GM19452 (cell line): Measurements from ENCODE around the gene WDR86.

Source experiments
- ATAC-seq: cut with Tn5 transposase; IDR thresholded peaks from one replicate; pipeline ENCODE4 v1.9.1; 2021; ENCODE audit not compliant: unreplicated experiment

Gene WDR86

DNA sequence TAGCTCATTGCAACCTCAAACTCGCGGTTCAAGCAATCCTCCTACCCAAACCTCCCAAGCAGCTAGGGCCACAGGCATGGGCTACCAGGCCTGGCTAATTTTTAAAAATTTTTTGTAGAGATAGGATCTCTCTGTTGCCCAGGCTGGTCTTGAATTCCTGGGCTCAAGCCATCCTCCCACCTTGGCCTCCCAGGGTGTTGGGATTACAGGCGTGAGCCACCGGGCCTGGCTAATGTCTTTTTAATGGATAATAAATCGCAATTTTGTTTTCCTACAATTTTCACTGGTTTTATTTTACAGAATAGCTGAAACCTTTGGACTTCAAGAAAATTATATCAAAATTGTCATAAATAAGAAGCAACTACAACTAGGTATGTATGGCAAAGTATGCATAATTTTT is 57.3 kb downstream of the WDR86 start:
- ATAC-seq, result no peak

- peak; percentile 46 for ATAC-seq
Observed at GRCh38 chr7:151351967-151352366, 57.9 kb downstream of the WDR86 start.

DNA sequence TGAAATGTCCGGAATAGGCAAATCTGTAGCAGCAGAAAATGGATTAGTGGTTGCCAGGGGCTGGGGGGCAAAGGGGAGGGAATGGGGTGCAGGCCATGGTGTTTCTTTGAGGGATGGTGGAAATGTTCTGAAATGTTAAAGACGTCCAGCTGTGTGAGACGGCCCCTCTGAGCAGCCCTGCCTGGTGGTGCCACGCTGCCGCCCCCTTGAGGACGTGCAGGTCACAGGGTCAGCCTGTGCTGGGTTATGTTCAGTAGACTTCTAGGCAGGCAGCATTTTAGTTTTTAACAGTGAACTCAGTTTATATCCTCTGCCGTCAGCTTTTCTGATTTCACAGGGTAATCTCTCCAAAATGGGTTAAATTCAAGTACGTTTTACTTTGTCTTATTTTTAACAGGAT is 58.8 kb downstream of the WDR86 start:
- no peak for ATAC-seq

DNA sequence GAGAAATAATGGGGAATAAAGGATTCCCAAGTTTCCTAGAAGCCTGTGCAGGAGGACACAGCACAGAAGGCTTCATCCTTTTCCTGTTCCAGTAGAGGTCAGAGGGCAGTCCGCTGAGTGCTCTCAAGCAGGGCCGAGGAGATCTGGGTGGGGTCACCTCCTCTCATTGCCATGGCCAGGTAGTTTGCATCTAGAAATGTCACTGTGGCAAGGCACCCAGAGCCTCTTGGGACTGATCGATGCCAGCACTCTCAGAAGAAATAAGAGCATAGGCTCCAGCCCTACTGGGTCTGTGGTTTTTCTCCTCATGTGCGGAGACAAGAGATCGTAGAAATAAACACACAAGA is 60.4 kb downstream of the WDR86 start:
- peak; percentile 29 for ATAC-seq

GRCh38 chr7:151348970-151349369 is 60.9 kb downstream of the WDR86 start:
- ATAC-seq, result no peak

GRCh38 chr7:151347200-151347599 is 62.6 kb downstream of the WDR86 start:
- no peak for ATAC-seq

DNA sequence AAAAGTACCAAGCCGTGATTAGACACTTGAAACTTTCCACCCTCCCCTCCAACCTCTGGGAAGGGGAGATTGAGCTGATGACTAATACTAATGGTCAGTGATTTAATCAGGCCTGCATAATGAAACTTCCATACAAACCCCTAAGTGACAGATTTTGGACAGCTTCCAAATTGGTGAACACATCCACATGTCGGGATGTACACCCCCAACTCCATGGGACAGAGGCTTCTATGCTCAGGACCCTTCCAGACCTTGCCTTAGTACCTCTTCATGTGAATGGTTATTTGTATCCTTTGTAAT is 63.4 kb downstream of the WDR86 start:
- no peak for ATAC-seq

- no peak for ATAC-seq
Observed at GRCh38 chr7:151345576-151346469, 64.0 kb downstream of the WDR86 start.

GRCh38 chr7:151343516-151343915 is 66.3 kb downstream of the WDR86 start:
- no peak for ATAC-seq

DNA sequence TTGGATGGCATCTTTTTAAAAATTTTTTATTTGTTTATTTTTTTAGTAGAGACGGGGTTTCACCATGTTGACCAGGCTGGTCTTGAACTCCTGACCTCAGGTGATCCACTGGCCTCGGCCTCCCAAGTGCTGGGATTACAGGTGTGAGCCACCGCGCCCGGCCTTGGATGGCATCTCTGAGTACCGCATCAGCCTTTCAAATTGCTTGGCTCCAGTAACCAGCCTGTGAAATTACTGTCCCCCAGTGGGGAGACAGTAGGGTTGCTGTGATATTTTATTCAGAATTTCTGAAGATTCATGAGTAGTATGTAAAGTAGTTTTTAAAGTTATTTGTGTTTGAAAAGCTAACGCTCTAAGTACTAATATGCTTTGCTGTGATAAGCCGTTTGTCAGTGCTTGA is 67.0 kb downstream of the WDR86 start:
- no peak for ATAC-seq

DNA sequence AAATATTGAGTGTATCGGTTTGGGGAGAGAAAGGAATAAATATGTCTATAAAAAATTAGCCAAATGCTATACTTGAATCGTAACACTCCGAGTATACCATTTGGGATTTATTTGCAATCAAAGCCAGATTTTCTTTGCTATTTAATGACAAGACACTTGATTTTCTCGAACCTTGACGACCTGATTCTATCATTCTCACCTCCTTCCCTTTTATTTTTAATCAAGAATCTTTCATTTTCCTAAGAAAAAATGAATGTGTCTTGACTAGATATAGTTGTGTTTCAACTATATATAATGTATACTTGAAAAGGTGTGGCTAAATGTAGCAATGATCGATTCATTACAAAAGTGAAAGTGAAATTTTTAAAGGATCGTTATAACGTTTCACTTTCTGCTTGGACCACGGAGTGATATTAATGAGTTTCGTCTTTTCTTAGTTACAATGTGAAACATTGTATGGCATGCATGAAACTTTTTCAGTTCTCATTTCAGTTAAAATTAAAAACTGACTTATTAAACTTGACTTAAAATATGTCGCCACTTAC is 67.7 kb downstream of the WDR86 start:
- ATAC-seq, result peak; percentile 47

DNA sequence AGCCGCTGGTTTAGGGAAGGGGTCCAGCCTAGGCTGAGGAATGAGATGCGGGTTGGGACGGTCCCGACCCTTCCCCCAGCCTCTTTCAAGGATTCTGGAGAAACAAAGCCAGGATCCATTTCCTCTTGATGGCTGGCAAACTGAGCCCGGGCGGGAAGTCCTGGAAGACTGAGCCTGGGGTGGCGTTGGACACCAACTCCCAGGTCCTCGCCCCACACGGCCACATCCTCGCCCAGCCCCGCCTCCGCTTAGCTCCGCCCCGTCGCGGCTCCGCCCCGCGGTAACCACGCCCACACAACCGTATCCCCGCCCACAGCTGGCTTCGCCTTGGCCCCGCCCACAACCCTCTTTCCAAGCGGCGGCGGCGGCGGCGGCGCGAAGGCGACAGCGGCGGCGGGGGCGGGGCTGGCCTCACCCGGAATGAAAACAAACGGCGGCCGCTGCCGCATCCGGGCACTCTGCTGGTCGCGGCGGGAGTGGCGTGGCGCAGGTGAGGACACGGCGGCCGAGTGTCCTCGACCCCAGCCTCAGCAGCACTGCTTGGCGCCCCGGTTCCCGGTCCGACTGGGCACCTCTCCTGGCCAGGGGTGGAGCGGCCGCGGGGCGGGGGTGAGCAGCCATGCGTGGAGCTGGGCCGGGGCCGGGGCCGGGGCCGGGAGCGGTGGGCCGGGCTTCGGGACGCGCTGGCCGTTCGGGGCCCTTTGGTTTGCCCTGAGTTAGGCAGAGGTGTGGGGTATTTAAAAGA is 68.3 kb downstream of the WDR86 start, which contains the start of gene NUB1:
NUB1 (plus strand) TSS at position 456 of the 745 bp plus-strand sequence. CDS start 3,538 bp downstream, outside the sequence.
- ATAC-seq, result peak; percentile 50

DNA sequence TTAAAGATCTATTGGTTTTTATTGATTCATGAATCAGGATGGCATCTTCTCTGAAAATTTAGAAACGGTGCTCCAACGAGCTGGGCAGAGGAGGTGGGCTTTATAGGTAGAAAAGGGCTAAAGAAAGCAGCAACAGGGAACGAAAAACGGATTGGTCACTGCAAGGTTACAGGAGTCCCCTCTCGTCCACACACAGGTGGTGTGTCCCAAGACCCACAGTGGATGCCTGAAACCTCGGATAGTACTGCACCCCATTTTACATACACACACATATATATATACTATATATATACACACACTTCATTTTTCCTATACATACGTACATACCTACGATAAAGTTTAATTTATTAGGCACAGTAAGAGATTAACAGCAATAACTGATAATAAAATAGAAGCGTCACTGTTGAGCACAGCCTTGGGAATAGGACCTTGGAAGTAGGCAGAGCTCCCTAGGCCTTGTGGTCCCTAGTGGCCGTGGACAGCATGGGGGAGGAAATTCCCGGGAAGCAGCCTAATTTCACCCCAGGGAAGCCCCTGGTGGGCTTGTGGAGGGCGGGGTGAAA is 69.0 kb downstream of the WDR86 start:
- no peak for ATAC-seq

- no peak for ATAC-seq
Observed at GRCh38 chr7:151339651-151340382, 70.0 kb downstream of the WDR86 start.

DNA sequence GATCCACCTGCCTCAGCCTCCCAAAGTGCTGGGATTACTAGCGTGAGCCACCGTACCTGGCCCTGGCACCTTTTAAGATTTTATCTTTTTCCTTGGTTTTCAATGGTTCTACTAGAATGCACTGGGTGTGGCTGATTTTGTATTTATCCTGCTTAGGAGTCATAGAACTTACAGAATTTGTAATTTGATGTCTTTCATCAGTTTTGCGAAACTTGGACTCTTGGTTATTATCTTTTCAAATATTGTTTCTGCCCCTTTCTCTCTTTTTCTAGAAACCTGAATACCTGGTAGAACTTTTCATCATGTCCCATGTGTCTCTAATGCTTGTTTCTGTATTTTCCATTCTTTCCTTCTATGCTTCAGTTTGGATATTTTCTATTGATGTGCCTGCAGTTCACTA is 71.0 kb downstream of the WDR86 start:
- ATAC-seq, result no peak

- ATAC-seq, result no peak
Observed at GRCh38 chr7:151337346-151337745, 72.5 kb downstream of the WDR86 start.

GRCh38 chr7:151336027-151336708 is 73.7 kb downstream of the WDR86 start:
- no peak for ATAC-seq

DNA sequence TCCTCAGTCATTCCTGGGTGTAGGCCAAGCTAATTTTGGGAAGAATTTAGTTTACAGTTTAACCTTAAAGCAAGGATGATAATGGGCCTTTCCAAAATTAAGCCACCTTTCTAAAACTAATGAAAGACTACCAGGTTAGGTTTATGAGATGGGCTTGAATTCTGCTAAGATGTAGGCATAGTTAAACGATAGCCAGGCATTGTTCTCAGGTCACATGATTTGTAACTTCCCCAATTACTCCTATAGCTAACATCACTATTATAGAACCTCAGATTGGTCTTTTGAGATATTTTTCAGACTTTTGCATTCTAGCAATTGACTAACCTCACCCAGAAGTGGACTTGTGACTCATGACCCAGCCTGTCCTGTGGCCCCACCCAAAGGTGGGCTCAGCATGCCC is 75.2 kb downstream of the WDR86 start:
- ATAC-seq, result no peak
